Astrocyte of the spinal cord (primary cell): ENCODE results near the gene PLAC9.

Source experiments
- DNase-seq: peaks from one replicate; pipeline ENCODE4 v3.0.0; 2011; ENCODE audit warnings: low read depth, low spot score
- H3K4me3 ChIP-seq: 2 replicates; pipeline ENCODE4 v1.5.1; 2011; ENCODE audit warnings: low read depth, mild to moderate bottlenecking, low read length, moderate library complexity
- CTCF ChIP-seq: IDR thresholded peaks from 2 replicates; pipeline ENCODE4 v1.5.1; 2012; ENCODE audit warnings: low read depth, mild to moderate bottlenecking, low read length, inconsistent platforms
- in situ Hi-C: cut with HindIII; loops from 2 replicates; pipeline ENCODE4 v1.10.0; 2017; ENCODE audit warnings: low sequenced_read_pairs

The PLAC9 gene

GRCh38 chr10:80182986-80183385 is 50.5 kb downstream of the PLAC9 start:
- H3K4me3 ChIP-seq: no peak overlapping the region
- in situ Hi-C loops: no loop called here
- no peak for DNase-seq
- TF ChIP-seq CTCF: no peak

DNA sequence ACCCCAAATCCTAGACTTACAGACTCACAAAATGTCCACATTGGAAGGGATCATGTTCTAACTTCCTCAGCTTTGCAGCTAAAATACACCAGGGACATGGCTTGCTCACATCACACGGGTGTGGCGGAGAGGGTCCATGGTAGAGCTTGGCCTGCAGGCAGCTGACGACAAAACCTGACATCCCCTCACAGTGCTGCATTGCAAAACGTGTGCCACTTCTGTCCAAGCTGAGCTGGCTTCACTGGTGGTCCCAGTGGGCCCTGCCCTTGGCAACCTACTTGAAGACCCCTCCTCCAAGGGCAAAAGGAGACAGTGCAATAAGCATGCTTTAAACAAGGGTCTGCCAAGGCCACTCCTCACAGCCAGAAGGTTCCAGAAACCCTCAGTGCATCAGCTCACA is 50.9 kb downstream of the PLAC9 start:
- in situ Hi-C loops: no loop called here
- no peak overlapping the region for H3K4me3 ChIP-seq
- no peak for DNase-seq
- TF ChIP-seq CTCF: no peak

- no peak overlapping the region for H3K4me3 ChIP-seq
- in situ Hi-C loops: no loop called here
- no peak for DNase-seq
- TF ChIP-seq CTCF: no peak
Measured at GRCh38 chr10:80184291-80184690, 51.8 kb downstream of the PLAC9 start.

GRCh38 chr10:80185578-80186299 is 53.2 kb downstream of the PLAC9 start:
- in situ Hi-C loops: no loop called here
- no peak for DNase-seq
- no peak overlapping the region for H3K4me3 ChIP-seq
- TF ChIP-seq CTCF: no peak

DNA sequence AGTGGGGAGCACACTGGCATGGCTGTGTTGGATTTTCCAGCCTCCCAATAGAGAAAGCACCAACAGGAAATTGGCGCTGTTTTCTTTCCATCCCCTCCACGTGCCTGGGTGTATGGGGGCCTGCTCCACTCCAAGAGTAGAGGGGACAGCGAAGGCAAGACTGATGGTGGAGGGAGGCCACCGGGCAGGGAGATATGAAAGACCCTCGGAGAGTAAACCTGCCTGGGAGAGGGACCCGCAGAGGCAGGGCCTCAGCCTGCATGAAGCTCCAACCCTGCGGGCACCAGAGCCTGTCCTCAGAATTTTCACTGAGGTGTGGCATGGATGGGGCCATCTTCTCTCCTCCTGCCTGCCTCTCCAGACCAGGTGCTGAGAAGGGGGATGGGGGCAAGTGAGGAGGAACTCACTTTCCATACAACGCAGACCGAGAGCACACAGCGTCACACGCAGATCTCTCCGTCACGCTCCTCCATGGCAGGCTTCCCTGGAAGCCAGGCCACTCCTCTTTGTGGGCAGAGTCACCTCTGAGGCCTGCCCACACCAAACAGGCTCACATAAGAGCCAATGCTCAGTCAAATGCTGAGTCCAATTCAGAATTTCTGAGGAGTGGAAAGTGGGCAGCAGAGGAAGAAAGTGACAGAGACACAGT is 54.0 kb downstream of the PLAC9 start:
- in situ Hi-C loops: no loop called here
- H3K4me3 ChIP-seq: no peak overlapping the region
- no peak for DNase-seq
- no peak for TF ChIP-seq CTCF

- no peak for DNase-seq
- no peak for TF ChIP-seq CTCF
- no peak overlapping the region for H3K4me3 ChIP-seq
- in situ Hi-C loops: no loop called here
Measured at GRCh38 chr10:80187060-80187459, 54.5 kb downstream of the PLAC9 start.
